Measurements from ENCODE around the gene SNX8.

SNX8 gene

GRCh38 chr7:2214636-2215035, 99.6 kb downstream of the SNX8 start:
- H3K36me3 ChIP-seq (ENCODE audit: control insufficient read depth, insufficient read depth, low read length), result peaks cover 65% of the 10 kb centered on the region
- DNase-seq (ENCODE audit: extremely low read depth, insufficient read length), result no peak

GRCh38 chr7:2213551-2214215, 100.6 kb downstream of the SNX8 start:
- Histone ChIP-seq H3K27me3 (replicated peaks; ENCODE audit: control insufficient read depth, insufficient read depth, low read length) (no peaks in the 10 kb centered on the region), H3K36me3 (ENCODE audit: control insufficient read depth, insufficient read depth, low read length) (peaks cover 65% of the 10 kb centered on the region), H3K4me3 (replicated peaks; ENCODE audit: low read depth, low read length) (no peak overlapping the region)
- DNase-seq (ENCODE audit: extremely low read depth, insufficient read length), result no peak
- no peak for TF ChIP-seq CTCF (IDR thresholded peaks at IDR 0.05; ENCODE audit: insufficient read depth, low read length, poor library complexity, severe bottlenecking)

More at GRCh38 chr7:2214636-2215035, 99.6 kb downstream of the SNX8 start:
- Histone ChIP-seq H3K4me3 (replicated peaks; ENCODE audit: low read depth, low read length) (no peak overlapping the region), H3K27me3 (replicated peaks; ENCODE audit: control insufficient read depth, insufficient read depth, low read length) (no peaks in the 10 kb centered on the region)
- TF ChIP-seq CTCF (IDR thresholded peaks at IDR 0.05; ENCODE audit: insufficient read depth, low read length, poor library complexity, severe bottlenecking), result no peak

- Histone ChIP-seq H3K36me3 (ENCODE audit: control insufficient read depth, insufficient read depth, low read length) (peaks cover 66% of the 10 kb centered on the region), H3K27me3 (replicated peaks; ENCODE audit: control insufficient read depth, insufficient read depth, low read length) (no peaks in the 10 kb centered on the region), H3K4me3 (replicated peaks; ENCODE audit: low read depth, low read length) (no peak overlapping the region)
- no peak for TF ChIP-seq CTCF (IDR thresholded peaks at IDR 0.05; ENCODE audit: insufficient read depth, low read length, poor library complexity, severe bottlenecking)
- no peak for DNase-seq (ENCODE audit: extremely low read depth, insufficient read length)
These were observed 101.3 kb downstream of the SNX8 start for GRCh38 chr7:2212906-2213305.

GRCh38 chr7:2211926-2212325, 102.3 kb downstream of the SNX8 start:
- H3K4me3 ChIP-seq (replicated peaks; ENCODE audit: low read depth, low read length), result no peak overlapping the region
- H3K27me3 ChIP-seq (replicated peaks; ENCODE audit: control insufficient read depth, insufficient read depth, low read length), result no peaks in the 10 kb centered on the region
- H3K36me3 ChIP-seq (ENCODE audit: control insufficient read depth, insufficient read depth, low read length), result peaks cover 62% of the 10 kb centered on the region
- no peak for TF ChIP-seq CTCF (IDR thresholded peaks at IDR 0.05; ENCODE audit: insufficient read depth, low read length, poor library complexity, severe bottlenecking)
- no peak for DNase-seq (ENCODE audit: extremely low read depth, insufficient read length)

- TF ChIP-seq CTCF (IDR thresholded peaks at IDR 0.05; ENCODE audit: insufficient read depth, low read length, poor library complexity, severe bottlenecking), result no peak
- H3K27me3 ChIP-seq (replicated peaks; ENCODE audit: control insufficient read depth, insufficient read depth, low read length), result no peaks in the 10 kb centered on the region
- H3K36me3 ChIP-seq (ENCODE audit: control insufficient read depth, insufficient read depth, low read length), result peaks cover 57% of the 10 kb centered on the region
- no peak overlapping the region for H3K4me3 ChIP-seq (replicated peaks; ENCODE audit: low read depth, low read length)
- no peak for DNase-seq (ENCODE audit: extremely low read depth, insufficient read length)
These were observed 102.9 kb downstream of the SNX8 start for GRCh38 chr7:2211259-2211880.

All from GM06990 (cell line).